CD14-positive monocyte (primary cell): ENCODE results near the gene METAP1D. TPM values are rescaled to one million over a fixed set of nuclear protein-coding genes. Genes with fewer than 3 reads are reported as not detected.

Experiments
- DNase-seq, 3 donors: peaks; one replicate each; pipeline ENCODE4 v3.0.0-alpha.2; 2011 to 2022
- H2AFZ ChIP-seq: 2 replicates; pipeline ENCODE4 v1.6.0; 2012; ENCODE audit warnings: mild to moderate bottlenecking, low read depth, low read length, inconsistent platforms; ENCODE audit not compliant: insufficient read depth, poor library complexity, severe bottlenecking
- H3K27ac ChIP-seq, 2 donors: 1 replicate in 1 of 2; 2 replicates in 1 of 2; pipeline ENCODE4 v1.5.1; 2012 to 2013; ENCODE audit warnings: low read length in 2 of 2, control low read depth in 1 of 2, inconsistent platforms in 1 of 2, low read depth in 1 of 2, mild to moderate bottlenecking in 1 of 2
- H3K27me3 ChIP-seq, 2 donors: one replicate each; pipeline versions ENCODE4 v1.6.0 to v1.6.1; 2011 to 2013; ENCODE audit warnings: low read length in 2 of 2; ENCODE audit not compliant: control insufficient read depth in 2 of 2, insufficient read depth in 2 of 2
- H3K36me3 ChIP-seq, 2 donors: replicated peaks in 1 of 2; 1 replicate in 1 of 2; 2 replicates in 1 of 2; pipeline versions ENCODE4 v1.5.1 to v1.6.1; 2012 to 2013; ENCODE audit warnings: low read length in 2 of 2, control low read depth in 1 of 2, inconsistent platforms in 1 of 2, mild to moderate bottlenecking in 1 of 2; ENCODE audit not compliant: insufficient read depth in 2 of 2, control insufficient read depth in 1 of 2
- H3K4me1 ChIP-seq, 2 donors: 1 replicate in 1 of 2; 2 replicates in 1 of 2; pipeline versions ENCODE4 v1.5.1 to v1.6.1; 2012 to 2013; ENCODE audit warnings: low read length in 2 of 2, control low read depth in 1 of 2, inconsistent platforms in 1 of 2, mild to moderate bottlenecking in 1 of 2, moderate library complexity in 1 of 2; ENCODE audit not compliant: insufficient read depth in 2 of 2, control insufficient read depth in 1 of 2
- H3K4me2 ChIP-seq: replicated peaks from 2 replicates; pipeline ENCODE3; 2012; ENCODE audit warnings: low read length, moderate library complexity, mild to moderate bottlenecking; ENCODE audit not compliant: poor library complexity, severe bottlenecking; ENCODE audit errors: extremely low read depth
- H3K4me3 ChIP-seq, 3 experiments: fragments of 200-600 bp in 1 of 3; sonication (generic) in 1 of 3; replicated peaks in 1 of 3; 1 replicate in 2 of 3; 2 replicates in 1 of 3; pipeline ENCODE4 v1.5.1; 2011 to 2013; ENCODE audit warnings: low read length in 3 of 3, mild to moderate bottlenecking in 3 of 3, control low read depth in 2 of 3, low read depth in 2 of 3, inconsistent platforms in 1 of 3, moderate library complexity in 1 of 3
- H3K79me2 ChIP-seq: 2 replicates; pipeline ENCODE4 v1.6.0; 2012; ENCODE audit warnings: mild to moderate bottlenecking, control low read depth, inconsistent platforms, low read length, moderate library complexity; ENCODE audit not compliant: insufficient read depth
- H3K9ac ChIP-seq: 2 replicates; pipeline ENCODE4 v1.6.0; 2017; ENCODE audit warnings: low read length, mild to moderate bottlenecking; ENCODE audit not compliant: insufficient read depth, poor library complexity, severe bottlenecking
- H3K9me3 ChIP-seq, 2 donors: replicated peaks in 1 of 2; 1 replicate in 1 of 2; 2 replicates in 1 of 2; pipeline versions ENCODE4 v1.5.1 to v1.6.1; 2012 to 2013; ENCODE audit warnings: low read length in 2 of 2, control low read depth in 1 of 2; ENCODE audit not compliant: control insufficient read depth in 1 of 2, insufficient read depth in 1 of 2
- H4K20me1 ChIP-seq: 2 replicates; pipeline ENCODE4 v1.6.0; 2012; ENCODE audit warnings: mild to moderate bottlenecking, low read length, control low read depth, moderate library complexity; ENCODE audit not compliant: insufficient read depth
- H3K27ac Mint-ChIP-seq, 7 donors: one replicate each; pipeline ENCODE4 v1.8.0; 2020; ENCODE audit warnings: mild to moderate bottlenecking in 7 of 7, mixed read lengths in 7 of 7, moderate library complexity in 6 of 7, inconsistent platforms in 2 of 7
- H3K27me3 Mint-ChIP-seq, 3 donors: one replicate each; pipeline ENCODE4 v1.8.0; 2021 to 2022; ENCODE audit warnings: low read depth in 3 of 3, mild to moderate bottlenecking in 3 of 3, mixed read lengths in 3 of 3, moderate library complexity in 3 of 3, inconsistent platforms in 1 of 3
- H3K36me3 Mint-ChIP-seq, 2 donors: one replicate each; pipeline ENCODE4 v1.8.0; 2020; ENCODE audit warnings: mixed read lengths in 2 of 2, inconsistent platforms in 1 of 2, mild to moderate bottlenecking in 1 of 2
- H3K4me1 Mint-ChIP-seq: one replicate; pipeline ENCODE4 v1.8.0; 2020; ENCODE audit warnings: mild to moderate bottlenecking, mixed read lengths
- H3K4me3 Mint-ChIP-seq, 2 donors: one replicate each; pipeline ENCODE4 v1.8.0; 2020; ENCODE audit warnings: mild to moderate bottlenecking in 2 of 2, mixed read lengths in 2 of 2, moderate library complexity in 1 of 2
- H3K9me3 Mint-ChIP-seq, 7 donors: one replicate each; pipeline ENCODE4 v1.8.0; 2020 to 2022; ENCODE audit warnings: mixed read lengths in 7 of 7, mild to moderate bottlenecking in 6 of 7, moderate library complexity in 6 of 7, inconsistent platforms in 2 of 7
- WGBS: methylation state at CpG from one replicate; pipeline ENCODE4 v1.1.5; 2013; ENCODE audit warnings: missing lambda C conversion rate; ENCODE audit not compliant: insufficient coverage; 5-methylcytosine and 5-hydroxymethylcytosine counted together
- intact Hi-C, 2 donors: fragments of 100-400 bp; cut with micrococcal nuclease; formaldehyde crosslinking; loops; one replicate each; pipeline versions ENCODE4 v1.15.0 to v1.15.1; 2023
- polyA plus RNA-seq, 3 donors: library from polyadenylated mRNA; depleted of rRNA in 1 of 3; unstranded in 2 of 3; stranded (reverse) in 1 of 3; fragments of 300-500 nt in 2 of 3; fragments of >200 nt in 1 of 3; fragmentation: Illumina TruSeq in 2 of 3; gene quantifications; 1 replicate in 2 of 3; 2 replicates in 1 of 3; pipeline ENCODE4 v1.2.3, GENCODE V29; 2012 to 2021
- TF ChIP-seq, protein P1 (sequence below): fragments of 200-600 bp; IDR thresholded peaks from one replicate; pipeline ENCODE4 v1.8.0; 2022; ENCODE audit warnings: antibody characterized with exemption, mild to moderate bottlenecking

Gene METAP1D
- polyA plus RNA-seq, 3 donors = 0.37 to 1.7 (median 0.41) TPM

DNA sequence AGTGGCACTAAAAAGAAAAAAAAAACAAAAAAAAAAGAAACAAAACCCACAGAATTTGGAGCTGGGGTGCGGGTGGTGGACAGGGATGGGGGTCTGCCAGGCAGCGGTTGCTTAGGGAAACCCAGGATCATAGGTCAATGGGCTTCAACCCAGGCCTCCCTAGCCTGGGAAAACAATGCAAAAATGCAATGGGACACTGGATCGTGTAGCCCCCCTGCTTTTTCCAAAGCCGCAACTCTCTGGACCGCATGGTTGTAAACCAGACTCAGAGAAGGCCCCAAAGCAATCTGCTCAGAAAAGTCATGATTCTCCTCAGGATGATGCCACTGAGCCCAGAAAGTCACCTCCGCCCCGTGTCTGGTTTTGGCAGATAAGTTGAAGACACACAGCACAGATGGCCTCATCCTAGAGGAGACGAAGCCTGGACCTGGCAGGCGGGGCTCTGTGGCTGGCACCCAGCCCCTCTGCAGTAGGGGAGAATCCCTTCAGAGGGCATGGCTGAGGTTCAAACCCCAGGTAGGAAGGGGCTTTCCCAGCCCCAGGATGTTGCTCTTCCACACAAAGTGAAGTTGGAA is 97.9 kb downstream of the METAP1D start:
- peak overlapping the region in 1 of 2 donors; percentile 93 for H3K4me3 Mint-ChIP-seq
- peaks cover 0 to 54% (median 29%) of the 10 kb centered on the region in 7 donors for H3K9me3 Mint-ChIP-seq
- peaks cover 13 to 26% of the 10 kb centered on the region in 2 donors for H3K36me3 Mint-ChIP-seq
- intact Hi-C loops = no loop called here
- H3K27ac Mint-ChIP-seq = no peak overlapping the region
- H3K36me3 ChIP-seq = no peaks in the 10 kb centered on the region
- H3K4me3 ChIP-seq = peak overlapping the region in 1 of 3 experiments; percentile 88
- no peak for DNase-seq
- peaks cover 88 to 98% of the 10 kb centered on the region in 2 donors for H3K27me3 ChIP-seq
- peaks cover 76 to 89% of the 10 kb centered on the region in 2 donors for H3K4me1 ChIP-seq
- no peak overlapping the region for H3K27ac ChIP-seq
- 26% methylated on average over 7 of the region's 9 CpGs for WGBS
- no peak overlapping the region for H2AFZ ChIP-seq
- H3K9me3 ChIP-seq = peaks cover 3 to 48% of the 10 kb centered on the region in 2 donors
- H3K4me2 ChIP-seq = peak overlapping the region; percentile 99
- H3K4me1 Mint-ChIP-seq = peaks cover 74% of the 10 kb centered on the region
- H3K27me3 Mint-ChIP-seq = peaks cover 89 to 100% (median 97%) of the 10 kb centered on the region in 3 donors
- TF ChIP-seq, protein P1, sequence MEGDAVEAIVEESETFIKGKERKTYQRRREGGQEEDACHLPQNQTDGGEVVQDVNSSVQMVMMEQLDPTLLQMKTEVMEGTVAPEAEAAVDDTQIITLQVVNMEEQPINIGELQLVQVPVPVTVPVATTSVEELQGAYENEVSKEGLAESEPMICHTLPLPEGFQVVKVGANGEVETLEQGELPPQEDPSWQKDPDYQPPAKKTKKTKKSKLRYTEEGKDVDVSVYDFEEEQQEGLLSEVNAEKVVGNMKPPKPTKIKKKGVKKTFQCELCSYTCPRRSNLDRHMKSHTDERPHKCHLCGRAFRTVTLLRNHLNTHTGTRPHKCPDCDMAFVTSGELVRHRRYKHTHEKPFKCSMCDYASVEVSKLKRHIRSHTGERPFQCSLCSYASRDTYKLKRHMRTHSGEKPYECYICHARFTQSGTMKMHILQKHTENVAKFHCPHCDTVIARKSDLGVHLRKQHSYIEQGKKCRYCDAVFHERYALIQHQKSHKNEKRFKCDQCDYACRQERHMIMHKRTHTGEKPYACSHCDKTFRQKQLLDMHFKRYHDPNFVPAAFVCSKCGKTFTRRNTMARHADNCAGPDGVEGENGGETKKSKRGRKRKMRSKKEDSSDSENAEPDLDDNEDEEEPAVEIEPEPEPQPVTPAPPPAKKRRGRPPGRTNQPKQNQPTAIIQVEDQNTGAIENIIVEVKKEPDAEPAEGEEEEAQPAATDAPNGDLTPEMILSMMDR = no peak
- H4K20me1 ChIP-seq = peaks cover 19% of the 10 kb centered on the region
- no peak overlapping the region for H3K9ac ChIP-seq
- no peaks in the 10 kb centered on the region for H3K79me2 ChIP-seq

DNA sequence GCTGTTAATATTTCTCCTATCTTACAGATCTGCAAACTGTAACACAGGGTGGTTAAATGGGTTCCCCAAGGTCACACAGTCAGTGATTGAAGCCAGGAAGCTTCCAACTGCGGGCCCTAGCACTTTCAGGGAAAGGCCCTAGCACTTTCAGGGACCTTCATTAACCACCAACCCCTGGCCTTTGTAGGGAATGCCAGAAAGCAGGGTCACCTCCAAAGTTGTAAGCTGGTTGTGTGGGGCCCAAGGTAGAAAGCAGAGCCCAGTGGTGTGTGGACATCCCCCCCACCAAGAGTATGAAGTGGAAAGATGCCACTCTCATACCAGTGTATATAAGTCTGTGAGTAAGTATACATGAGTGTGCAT is 98.5 kb downstream of the METAP1D start:
- Mint-ChIP-seq H3K27me3 (peaks cover 88 to 99% (median 95%) of the 10 kb centered on the region in 3 donors), H3K4me3 (peak overlapping the region; percentile 64 to 93), H3K9me3 (peaks cover 0 to 48% (median 27%) of the 10 kb centered on the region in 7 donors), H3K27ac (peak overlapping the region in 1 of 7 donors; percentile 40), H3K4me1 (peaks cover 74% of the 10 kb centered on the region), H3K36me3 (peaks cover 14 to 23% of the 10 kb centered on the region in 2 donors)
- H3K27ac ChIP-seq = no peak overlapping the region
- no peaks in the 10 kb centered on the region for H3K36me3 ChIP-seq
- WGBS = no CpG with 5 or more reads among the region's 1 CpG
- no peaks in the 10 kb centered on the region for H3K79me2 ChIP-seq
- TF ChIP-seq, protein P1 = no peak
- H3K27me3 ChIP-seq = peaks cover 82 to 96% of the 10 kb centered on the region in 2 donors
- DNase-seq = no peak
- intact Hi-C loops = no loop called here
- H3K4me3 ChIP-seq = no peak overlapping the region
- H3K4me2 ChIP-seq = no peak overlapping the region
- no peak overlapping the region for H3K9ac ChIP-seq
- peaks cover 81 to 91% of the 10 kb centered on the region in 2 donors for H3K4me1 ChIP-seq
- peaks cover 3 to 42% of the 10 kb centered on the region in 2 donors for H3K9me3 ChIP-seq
- H2AFZ ChIP-seq = no peak overlapping the region
- peaks cover 19% of the 10 kb centered on the region for H4K20me1 ChIP-seq
